HG03159 (cell line): ENCODE results near the gene SARDH.
"Not testable (repeated sequence)": the region's sequence is repeated elsewhere in the genome, so short reads cannot be mapped to it uniquely, and the experiment has no call there.

ENCODE experiments used
- ATAC-seq: cut with Tn5 transposase; IDR thresholded peaks from one replicate; pipeline ENCODE4 v1.9.1; 2021; ENCODE audit warnings: mild to moderate bottlenecking, moderate library complexity; ENCODE audit not compliant: unreplicated experiment

Gene SARDH

DNA sequence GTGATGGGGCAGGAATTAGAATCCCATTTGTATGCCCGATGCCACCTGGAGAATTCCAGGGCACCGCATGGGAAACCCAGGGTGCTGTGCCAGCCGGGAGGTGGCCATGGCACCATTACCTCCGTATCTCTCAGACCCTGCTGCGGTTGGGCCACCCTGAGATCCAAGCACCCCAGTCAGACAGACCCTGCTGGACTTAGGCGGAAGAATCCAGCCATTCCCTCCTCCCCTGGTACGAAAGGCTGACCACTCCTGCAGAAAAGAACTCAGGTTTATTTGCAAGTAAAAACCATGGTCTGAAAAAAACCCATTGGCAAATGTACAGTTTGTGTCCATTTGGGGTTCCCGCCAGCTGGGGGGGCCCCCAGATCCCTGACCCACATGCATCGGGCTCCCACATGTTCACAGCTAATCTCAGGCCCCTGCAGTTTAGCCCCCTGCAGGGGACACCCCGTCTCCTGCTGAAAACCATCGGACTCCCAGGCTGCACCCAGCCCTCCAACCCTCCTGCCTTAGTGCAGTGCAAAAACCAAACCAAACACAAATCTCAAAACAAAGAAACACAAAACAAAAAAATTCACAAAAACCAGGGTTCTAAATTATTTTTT lies 23.6 kb upstream of the SARDH start:
- no peak for ATAC-seq

DNA sequence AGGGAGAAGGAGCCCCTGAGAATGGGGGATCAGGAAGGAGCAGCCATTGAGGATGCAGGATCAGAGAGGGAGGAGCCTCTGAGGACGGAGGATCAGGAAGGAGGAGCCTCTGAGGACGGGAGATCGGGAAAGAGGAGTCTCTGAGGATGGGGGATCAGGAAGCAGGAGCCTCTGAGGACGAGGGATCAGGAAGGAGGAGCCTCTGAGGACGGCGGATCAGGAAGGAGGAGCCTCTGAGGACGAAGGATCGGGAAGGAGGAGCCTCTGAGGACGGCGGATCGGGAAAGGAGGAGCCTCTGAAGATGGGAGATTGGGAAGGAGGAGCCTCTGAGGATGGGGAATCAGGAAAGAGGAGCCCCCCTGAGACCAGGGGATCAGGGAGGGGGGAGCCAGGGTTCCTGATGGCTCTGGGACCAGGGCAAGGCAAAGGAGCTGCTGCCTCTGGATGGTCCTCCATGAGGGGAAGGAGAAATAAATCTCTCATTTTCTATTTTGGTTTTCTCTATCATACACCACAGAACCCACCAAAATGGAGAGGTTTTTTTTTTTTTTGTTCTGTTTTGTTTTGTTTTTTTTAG lies 22.6 kb upstream of the SARDH start:
- no peak for ATAC-seq

DNA sequence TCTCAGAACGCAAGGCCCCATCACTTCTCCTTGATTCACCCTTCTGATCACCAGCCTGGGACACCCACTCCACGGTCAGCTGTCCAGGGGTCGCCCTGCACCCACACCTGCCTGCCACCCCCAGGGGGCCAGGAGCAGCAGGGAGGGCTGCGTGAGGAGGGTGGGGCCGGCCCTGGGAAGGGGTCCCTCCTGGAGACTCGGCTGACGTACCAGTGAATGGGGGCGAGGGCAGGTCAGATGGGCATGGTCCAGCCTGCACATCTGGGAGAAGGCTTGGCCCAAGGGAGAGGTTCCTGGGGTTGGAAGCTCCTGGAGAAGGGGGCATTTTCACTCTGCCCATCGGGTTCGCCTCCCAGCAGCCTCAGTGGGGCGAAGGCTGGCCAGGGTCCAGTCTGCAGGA lies 21.8 kb upstream of the SARDH start:
- ATAC-seq, result no peak

DNA sequence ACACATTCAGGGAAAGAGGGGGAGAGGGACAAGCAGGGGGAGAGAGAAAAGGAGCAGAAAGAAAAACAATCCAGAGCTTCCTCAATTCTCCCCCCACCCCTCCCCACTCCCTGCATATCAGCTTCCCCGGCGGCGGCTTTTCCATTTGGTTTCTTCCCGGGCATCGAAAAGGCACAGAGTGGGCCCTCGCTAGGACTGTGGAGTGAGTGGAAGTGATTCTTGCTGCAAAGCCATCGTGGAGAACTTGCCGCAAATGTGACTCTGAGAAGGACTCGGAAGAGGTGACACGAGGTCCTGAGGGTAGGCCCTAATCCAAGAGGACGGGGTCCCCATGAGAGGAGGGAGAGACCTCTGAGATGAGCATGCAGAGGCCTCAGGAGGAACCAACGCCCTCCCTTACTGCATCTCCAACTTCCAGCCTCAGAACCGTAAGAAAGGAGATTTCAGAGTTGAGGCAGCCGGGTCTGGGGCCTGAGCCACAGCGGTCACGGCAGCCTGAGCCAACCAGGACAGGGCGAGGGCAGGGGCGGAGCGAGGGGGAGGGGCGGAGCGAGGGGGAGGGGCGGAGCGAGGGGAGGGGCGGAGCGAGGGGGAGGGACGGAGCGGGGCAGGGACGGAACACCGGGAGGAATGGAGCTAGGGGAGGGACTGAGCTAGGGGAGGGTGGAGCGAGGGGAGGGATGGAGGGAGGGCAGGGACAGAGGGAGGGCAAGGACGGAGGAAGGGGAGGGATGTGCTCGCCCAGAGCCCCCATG lies 21.2 kb upstream of the SARDH start:
- ATAC-seq, result no peak

DNA sequence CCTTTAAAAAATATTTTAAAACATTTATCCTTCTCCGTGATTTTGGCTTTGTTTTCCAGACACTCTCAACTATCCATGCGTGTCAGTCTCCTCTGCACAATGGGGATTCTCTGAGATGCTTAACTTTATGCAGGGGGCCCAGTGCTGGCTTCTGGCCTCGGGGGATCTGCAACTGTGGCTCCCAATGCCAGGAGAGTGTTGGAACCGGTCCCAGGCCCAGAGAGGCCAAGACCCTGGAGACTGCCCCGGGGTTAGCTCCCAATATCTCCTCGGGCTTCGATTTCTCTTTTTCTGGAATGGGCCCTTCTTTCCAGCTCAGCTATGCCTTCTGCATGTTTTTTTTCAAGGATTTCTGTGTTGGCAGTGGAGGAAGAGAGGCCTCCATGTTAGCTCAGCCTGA lies 20.1 kb upstream of the SARDH start:
- ATAC-seq, result no peak

DNA sequence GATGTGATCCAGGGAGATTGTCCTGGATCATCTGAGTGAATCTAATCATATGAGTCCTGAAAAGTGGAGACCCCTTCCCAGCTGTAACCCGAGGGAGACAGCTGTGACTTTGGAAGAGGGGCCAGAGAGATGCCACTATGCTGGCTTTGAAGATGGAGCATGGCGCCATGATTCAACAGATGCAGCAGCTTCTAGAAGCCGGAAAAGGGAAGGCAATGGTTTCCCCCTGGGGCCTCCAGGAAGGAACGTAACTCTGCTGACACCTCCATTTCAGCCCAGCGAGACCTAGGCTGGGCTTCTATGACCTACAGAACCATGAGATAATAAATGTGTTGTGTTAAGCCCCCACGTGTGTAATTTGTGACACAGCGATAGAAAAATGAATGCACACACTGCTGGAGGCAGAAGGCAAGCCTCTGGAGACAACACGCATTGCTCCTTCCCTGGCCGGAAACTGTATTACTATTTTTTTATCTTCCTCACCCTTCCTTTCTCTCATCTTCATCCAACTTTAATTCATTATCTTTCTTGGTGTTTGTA lies 16.6 kb upstream of the SARDH start:
- ATAC-seq, result no peak

DNA sequence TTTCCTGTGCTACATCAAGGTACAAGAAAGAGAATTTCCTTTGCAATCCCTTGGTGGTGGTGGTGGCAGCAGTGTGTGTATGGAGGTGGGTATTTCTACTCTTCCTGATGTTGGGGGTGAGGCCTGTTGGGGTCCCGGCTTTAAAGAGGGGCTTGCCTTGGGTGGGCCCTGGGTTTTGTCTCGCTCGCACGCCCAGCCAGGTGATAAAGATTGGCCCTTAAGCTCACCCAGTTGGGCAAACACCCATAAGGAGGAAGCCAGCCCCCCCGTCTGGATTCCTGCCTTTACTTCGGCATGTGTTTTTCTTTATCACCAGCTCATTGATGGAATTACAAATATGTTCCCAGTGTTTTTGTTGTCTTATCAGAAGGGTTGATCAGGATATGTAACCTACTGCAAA lies 16.0 kb upstream of the SARDH start:
- ATAC-seq, result no peak

DNA sequence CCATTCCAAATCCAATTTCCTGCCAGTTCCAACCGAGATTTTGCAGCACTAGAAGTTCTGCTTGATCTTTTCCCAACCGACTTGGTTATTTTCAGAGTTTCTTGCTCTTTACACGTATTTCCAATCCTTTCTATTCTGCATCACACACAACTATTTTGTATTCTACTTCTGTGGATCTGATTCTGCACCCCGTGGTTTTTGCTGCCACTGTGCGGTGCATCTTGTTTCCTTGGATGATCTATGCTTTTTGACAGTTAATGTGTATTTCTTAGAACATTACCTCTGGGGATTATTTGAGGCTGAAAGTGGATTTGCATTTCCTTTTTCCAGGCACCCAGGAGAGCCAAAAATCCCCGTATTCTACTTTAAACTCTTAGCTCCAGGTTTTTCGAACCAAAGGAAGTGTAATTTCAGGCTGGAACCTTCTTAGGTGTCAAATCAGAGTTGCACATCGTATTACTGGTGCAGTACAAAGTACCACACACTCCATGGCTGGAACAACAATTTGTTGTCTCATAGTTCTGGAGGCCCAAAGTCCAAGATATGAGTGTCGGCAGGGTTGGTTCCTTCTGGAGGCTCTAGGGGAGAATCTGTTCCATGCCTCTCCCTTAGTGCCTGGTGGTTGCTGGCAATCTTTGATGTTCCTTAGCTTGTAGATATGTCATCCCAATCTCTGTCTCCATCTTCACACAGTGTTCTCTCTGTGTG lies 14.7 kb upstream of the SARDH start:
- no peak for ATAC-seq

DNA sequence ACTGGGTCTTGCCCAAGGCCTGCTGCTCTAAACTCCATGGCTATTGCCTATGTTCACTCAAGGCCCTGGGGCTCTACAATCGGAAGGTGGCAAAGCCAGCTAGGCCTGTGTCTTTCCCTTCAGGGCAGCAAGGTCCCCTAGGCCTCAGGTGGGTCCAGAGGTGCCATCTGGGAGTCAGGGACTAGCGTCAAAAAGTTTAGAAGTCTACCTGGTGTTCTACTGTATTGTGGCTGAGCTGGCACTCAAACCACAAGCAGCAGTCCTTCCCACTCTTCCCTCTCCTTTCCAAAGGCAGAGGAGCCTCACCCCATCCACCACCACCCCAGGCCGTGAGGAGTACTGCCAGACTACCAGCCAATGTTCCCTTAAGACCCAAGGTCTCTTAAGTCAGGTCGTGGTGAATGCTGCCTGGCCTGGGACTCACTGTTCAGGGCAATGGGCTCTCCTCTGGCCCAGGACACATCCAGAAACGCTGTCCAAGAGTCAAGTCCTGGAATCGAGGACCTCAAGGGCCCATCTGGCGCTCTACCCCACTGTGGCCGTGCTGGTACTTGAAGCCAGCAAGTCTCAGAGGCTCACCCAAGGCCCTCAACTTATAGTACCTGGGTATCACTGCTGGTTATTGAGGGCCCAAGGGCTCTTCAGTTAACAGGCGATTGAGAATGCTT lies 13.0 kb upstream of the SARDH start:
- ATAC-seq, result no peak

DNA sequence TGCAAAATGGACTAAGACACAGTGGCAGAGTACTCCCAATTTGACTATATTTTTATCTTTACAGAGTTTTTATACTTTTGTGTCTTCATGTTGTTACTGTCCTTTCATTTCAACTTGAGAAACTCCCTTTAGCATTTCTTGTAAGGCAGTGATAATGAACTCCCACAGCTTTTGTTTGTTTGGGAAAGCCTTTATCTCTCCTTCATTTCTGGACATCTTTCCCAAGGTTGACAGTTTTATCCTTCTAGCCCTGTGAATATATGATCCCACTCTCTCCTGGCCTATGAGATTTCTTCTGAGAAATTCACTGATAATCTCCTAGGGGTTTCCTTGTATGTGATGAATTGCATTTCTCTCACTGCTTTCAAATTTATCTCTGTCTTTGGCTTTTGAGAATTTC lies 9.2 kb upstream of the SARDH start:
- ATAC-seq, result no peak

DNA sequence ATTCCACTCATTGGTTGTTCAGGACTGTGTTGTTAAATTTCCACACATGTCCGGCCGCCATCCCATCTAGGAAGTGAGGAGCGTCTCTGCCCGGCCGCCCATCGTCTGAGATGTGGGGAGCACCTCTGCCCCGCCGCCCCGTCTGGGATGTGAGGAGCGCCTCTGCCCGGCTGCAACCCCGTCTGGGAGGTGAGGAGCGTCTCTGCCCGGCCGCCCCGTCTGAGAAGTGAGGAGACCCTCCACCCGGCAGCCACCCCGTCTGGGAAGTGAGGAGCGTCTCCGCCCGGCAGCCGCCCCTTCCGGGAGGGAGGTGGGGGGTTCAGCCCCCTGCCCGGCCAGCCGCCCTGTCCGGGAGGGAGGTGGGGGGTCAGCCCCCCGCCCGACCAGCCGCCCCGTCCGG lies 6.4 kb upstream of the SARDH start:
- ATAC-seq, result not testable (repeated sequence)

DNA sequence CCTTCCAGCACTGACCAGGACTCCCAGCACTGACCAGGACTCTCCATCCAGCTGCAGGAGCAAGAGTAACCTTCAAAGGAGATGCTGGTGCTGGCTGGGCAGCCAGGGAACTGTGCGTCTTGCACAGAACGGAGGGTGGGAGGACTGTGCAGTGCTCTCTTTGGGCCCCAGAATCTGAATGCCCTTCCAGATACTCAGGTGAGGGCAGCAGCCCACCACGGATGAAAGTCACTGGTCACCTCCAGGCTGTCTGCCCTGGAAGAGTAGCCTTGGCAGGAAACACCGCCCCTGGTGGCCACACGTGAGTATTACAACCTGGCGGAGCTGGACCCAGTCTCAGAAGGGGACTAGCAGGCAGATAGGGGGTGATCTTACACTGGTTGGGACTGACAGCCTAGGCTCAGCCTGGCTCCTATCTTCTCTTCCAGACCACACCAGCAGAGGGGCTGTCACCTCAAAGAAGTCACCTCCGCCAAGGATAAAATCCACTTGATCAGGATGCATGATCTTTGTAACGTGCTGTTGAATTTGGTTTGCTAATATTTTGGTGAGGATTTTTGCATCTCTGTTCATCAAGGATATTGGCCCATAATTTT lies 4.8 kb upstream of the SARDH start:
- ATAC-seq, result peak; percentile 77

DNA sequence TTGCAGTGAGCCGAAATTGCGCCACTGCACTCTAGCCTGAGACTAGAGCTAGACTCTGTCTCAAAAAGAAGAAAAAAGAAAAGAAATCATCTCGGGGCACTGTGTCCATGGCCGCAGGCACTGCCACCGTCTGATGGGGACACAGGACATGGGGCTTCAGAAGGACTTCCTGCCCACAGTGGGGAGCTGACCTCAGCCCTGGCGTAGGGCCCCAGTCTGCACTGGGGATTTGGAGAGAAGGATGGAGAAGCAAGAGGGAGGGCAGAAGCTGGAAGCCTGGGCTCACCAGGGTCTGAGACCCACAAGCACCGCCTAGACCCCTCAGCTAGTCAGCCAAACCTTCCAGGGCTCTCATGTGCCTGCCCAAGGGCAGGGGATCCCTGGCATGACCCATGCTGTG lies 4.1 kb upstream of the SARDH start:
- no peak for ATAC-seq

DNA sequence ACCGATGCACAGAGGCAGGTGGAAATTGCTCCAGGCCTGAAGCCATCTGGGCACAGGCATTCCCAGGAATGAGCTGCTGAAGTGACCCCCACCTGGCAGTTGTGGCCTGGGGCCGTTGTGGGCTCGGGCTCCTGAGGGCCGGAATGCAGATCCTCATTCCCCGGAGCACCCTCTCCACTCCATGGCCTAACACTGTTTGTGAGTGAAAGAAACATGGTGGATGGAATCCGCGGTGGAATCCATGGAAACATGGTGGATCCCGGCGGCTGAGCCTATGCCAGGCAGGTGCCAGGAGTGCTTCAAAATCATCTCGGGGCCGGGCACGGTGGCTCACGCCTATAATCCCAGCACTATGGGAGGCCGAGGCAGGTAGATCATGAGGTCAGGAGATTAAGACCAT lies 3.6 kb upstream of the SARDH start:
- no peak for ATAC-seq

DNA sequence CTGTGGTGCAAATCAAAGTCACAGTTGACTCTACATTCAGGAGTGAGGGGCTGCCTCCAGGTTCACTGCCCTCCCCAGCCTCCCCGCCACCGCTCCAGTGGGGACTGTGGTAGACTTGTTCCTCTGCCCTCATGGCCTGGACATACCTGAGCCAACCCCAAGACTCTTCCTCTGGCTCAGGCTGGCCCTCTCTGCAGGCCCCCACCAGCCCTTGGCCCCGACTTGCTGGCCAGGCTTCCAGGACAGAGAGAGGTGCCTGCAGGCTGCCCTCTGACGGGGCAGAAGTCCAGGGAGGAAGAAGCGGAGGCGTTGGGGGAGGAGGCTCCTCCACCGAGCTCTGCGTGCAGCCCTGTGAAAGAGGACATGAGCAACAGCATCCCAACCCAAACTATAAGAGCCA lies 2.8 kb upstream of the SARDH start:
- no peak for ATAC-seq

DNA sequence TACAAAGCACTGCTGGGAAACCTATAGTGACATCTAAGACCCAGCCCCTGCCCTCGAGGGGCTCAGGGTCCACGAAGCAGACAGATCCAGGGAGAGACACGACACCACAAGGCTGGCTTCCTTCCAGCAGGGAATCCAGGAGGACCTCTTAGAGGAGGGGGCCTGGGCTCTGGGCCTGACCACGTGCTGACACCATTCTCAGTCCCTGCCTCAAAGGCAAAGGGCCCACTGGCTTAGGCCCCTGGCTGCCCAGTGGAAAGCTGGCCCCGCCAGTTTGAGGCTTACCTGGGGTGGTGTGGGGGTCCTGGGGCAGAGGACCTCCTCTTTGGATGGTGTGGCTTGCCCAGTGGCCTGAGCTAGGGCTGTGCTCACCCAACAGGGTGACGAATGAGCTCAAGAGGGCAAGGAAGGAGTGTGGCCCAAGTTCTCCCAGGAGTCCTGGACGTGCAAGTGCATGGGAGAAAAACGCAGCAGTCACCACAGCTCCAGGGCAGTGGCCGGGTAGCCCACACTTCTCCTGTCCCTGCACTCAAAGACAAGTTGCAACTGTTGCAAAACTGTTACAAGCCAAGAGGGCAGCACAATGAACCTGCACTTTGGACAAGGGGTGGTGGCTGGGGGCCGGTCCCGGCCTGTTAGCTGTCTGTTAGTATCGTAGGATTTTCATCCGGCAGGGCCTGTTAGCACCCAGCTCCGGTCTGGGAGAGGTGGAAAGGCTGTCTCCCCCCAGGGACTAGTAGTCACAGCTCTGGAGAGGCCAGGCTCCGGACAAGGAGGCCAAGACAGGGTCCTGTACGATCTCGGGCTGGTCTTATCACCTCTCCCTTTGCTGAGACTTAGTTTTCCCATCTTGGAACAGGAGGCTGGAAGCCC lies 1.5 kb upstream of the SARDH start:
- no peak for ATAC-seq

DNA sequence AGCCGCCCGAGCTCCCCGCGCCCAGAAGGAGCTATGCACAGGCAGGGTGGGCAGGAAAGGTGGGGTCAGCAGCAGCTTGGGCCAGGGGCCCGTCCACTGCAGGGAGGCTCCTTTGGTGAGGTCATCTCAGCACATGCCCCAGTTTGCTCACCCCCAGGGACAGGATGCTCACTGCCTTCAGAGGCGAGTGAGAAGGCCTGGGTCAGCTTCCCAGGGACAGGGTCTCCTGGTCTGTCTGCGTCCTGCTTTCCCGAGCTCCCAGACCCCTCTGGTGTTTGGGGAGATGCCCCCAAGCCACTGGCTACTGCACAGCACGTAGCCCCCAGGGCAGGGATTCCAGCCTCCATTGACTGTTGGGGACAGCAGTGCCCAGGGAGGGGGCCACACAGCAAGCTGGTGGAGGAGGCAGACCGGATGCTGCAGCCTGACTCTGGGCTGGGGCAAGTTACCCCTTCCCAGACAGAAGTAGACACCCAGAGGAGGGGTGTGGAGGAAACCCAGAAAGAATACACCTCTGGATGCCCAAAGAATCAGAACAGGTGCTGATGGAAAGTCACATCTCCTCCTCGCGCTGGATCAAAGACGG lies 581 bp upstream of the SARDH start:
- ATAC-seq, result no peak

DNA sequence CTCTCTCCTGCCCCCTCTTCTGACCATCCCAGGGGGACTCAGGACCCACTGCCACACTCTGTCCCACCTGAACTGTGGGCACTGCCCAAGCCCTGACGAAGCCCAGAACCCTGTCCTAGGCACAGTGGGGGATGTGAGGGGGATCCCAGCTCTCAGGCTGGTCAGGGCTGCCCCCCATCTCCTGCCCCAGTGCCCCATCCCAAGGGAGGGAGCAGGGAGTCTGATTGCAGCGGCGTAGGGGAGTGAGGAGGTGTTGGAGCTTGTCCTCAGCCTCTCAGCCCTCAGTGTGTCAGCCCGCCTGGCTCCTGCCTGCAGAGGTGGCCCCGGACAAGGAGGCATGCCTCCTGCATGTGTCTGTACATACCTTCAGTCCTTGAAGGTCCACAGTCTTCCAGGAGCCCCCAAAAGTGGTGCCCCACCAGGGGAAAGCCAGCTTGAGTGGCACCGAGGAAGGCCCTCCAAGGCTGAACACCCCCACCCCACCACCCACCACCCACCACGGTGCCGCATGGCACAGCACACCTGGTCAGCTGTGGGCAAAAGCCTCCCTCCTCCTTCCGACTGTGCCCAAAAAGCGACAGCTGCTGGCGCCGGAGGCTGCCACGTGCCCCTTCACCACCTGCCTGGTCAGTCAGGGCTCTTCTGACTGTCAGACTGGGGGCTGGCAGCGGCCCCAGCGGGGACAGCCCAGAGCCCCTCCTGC lies 930 bp downstream of the SARDH start:
- ATAC-seq, result no peak

DNA sequence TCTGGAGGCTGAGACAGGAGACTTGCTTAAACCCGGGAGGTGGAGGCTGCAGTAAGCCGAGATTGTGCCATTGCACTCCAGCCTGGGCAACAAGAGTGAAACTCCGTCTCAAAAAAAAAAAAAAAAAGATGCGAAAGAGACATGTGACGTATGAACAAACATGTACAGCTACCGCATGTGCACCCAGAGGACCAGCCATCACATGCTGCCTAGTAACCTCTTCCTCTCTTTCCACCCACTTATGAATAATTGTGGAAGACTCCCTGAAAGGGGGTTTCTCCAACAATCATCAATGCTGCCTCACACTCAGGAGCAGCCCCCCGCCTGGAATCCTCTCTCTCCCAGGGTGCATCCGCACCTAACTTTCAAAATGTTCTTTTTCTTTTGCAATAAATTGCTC lies 2.2 kb downstream of the SARDH start:
- ATAC-seq, result no peak
